Spleen (tissue), 11 donors: Measurements from ENCODE around the gene OTOP2. TPM values are rescaled to one million over a fixed set of nuclear protein-coding genes. Genes with fewer than 3 reads are reported as not detected.

Experiments
- DNase-seq: peaks from one replicate; pipeline ENCODE4 v3.0.0-alpha.2; 2020
- H3K27ac ChIP-seq, 8 donors: fragments of 200-600 bp; sonication (generic) in 7 of 8; 1 replicate in 4 of 8; 2 replicates in 4 of 8; pipeline versions ENCODE4 v1.5.0 to v1.8.0; 2016 to 2021; ENCODE audit warnings: inconsistent platforms in 4 of 8, mild to moderate bottlenecking in 4 of 8, moderate library complexity in 1 of 8
- H3K27me3 ChIP-seq, 7 donors: fragments of 200-600 bp; sonication (generic) in 6 of 7; replicated peaks in 1 of 7; 1 replicate in 4 of 7; 2 replicates in 3 of 7; pipeline versions ENCODE4 v1.5.0 to v1.8.0; 2016 to 2021; ENCODE audit warnings: inconsistent platforms in 3 of 7, mild to moderate bottlenecking in 1 of 7
- H3K36me3 ChIP-seq, 6 donors: fragments of 200-600 bp; sonication (generic) in 5 of 6; 1 replicate in 4 of 6; 2 replicates in 2 of 6; pipeline versions ENCODE4 v1.5.0 to v1.8.0; 2016 to 2021; ENCODE audit warnings: inconsistent platforms in 2 of 6
- H3K4me1 ChIP-seq, 6 donors: fragments of 200-600 bp; sonication (generic) in 5 of 6; 1 replicate in 3 of 6; 2 replicates in 3 of 6; pipeline versions ENCODE4 v1.5.0 to v1.8.0; 2016 to 2021; ENCODE audit warnings: inconsistent platforms in 3 of 6
- H3K4me3 ChIP-seq, 8 donors: fragments of 200-600 bp; sonication (generic) in 7 of 8; 1 replicate in 4 of 8; 2 replicates in 4 of 8; pipeline versions ENCODE4 v1.5.0 to v1.8.0; 2016 to 2021; ENCODE audit warnings: inconsistent platforms in 4 of 8, mild to moderate bottlenecking in 4 of 8, moderate library complexity in 2 of 8
- H3K9me3 ChIP-seq, 8 donors: fragments of 200-600 bp; sonication (generic) in 7 of 8; 1 replicate in 4 of 8; 2 replicates in 4 of 8; pipeline versions ENCODE4 v1.5.0 to v1.8.0; 2016 to 2021; ENCODE audit warnings: inconsistent platforms in 4 of 8
- POLR2A ChIP-seq, 3 donors: fragments of 450-650 bp; IDR thresholded peaks; one replicate each; pipeline ENCODE4 v1.5.1; 2017; ENCODE audit warnings: antibody characterized with exemption in 3 of 3, mild to moderate bottlenecking in 1 of 3
- POLR2AphosphoS5 ChIP-seq, 3 donors: sonication (generic); formaldehyde crosslinking; IDR thresholded peaks; one replicate each; pipeline ENCODE4 v1.5.1; 2017; ENCODE audit warnings: antibody characterized with exemption in 3 of 3
- WGBS, 5 donors: extraction: QIAGEN DNeasy Blood & Tissue Kit in 3 of 5; methylation state at CpG; one replicate each; pipeline versions ENCODE4 v1.1.5 to v1.1.7; 2013 to 2018; 5-methylcytosine and 5-hydroxymethylcytosine counted together
- intact Hi-C: fragments of 100-400 bp; cut with DNase I; formaldehyde crosslinking; loops from one replicate; pipeline ENCODE4 v1.15.0; 2023; ENCODE audit warnings: low total_unique reads
- polyA plus RNA-seq, 3 donors: library from polyadenylated mRNA; stranded (reverse); fragments of 200-250 nt; gene quantifications; one replicate each; pipeline ENCODE4 v1.2.1, GENCODE V29; 2013
- total RNA-seq, 7 donors: library from RNA; depleted of rRNA in 3 of 7; stranded (reverse); fragments of >200 nt in 3 of 7; fragmentation: NEBNext Ultra II Directional in 4 of 7; extraction: Animal tissue kit (Norgen Biotek cat#: 25700) in 4 of 7; gene quantifications; one replicate each; pipeline versions ENCODE4 v1.1.0 to v1.2.1, GENCODE V29; 2016 to 2021
- TF ChIP-seq, protein P1 (sequence below), 11 experiments: fragments of 200-600 bp in 7 of 11; fragments of 450-650 bp in 4 of 11; sonication (generic) in 4 of 11; IDR thresholded peaks in 8 of 11; conservative IDR thresholded peaks in 3 of 11; 1 replicate in 7 of 11; 2 replicates in 4 of 11; pipeline versions ENCODE4 v1.4.0 to v1.8.0; 2016 to 2021; ENCODE audit warnings: antibody characterized with exemption in 11 of 11, inconsistent platforms in 4 of 11, mild to moderate bottlenecking in 1 of 11
- donor health status: healthy with polysubstance abuse.
- donor health status: DM: no; HTN: no; CAD: no; lungs with moderate emphysema.
- donor health status: DM: no; HTN: no; CAD: no.
- donor health status: Bipolar disorder and iron deficiency.
- donor health status: healthy.
- donor health status: DM: no; HTN: no; CAD: no.
- donor health status: DM: yes; HTN: yes; CAD: no.

Gene OTOP2
- total and polyA plus RNA-seq, 10 donors = not detected

DNA sequence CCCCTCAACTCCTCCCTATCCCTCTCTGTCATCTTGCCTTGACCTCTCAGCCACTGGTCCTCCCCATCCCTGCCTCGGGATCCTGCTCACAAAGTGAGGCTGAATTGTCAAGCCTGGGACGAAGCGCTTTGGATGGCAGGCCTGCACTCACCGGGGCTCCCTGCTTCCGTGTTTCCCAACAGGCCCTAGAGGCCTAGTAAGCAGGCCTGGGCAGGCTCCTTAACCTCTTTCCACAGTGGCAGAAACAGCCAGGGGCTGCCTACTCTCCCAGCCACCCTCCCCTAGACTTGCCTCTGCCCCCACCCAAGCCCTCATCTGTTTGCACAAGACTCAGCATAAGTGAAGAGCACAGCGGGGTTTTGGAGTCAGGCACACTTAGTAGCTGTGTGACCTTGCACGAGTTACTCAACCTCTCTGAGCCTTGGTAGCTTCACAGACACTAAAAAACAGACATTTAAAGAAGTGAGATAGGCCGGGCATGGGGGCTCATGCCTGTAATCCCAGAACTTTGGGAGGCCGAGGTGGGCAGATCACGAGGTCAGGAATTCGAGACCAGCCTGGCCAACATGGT lies 25.6 kb upstream of the OTOP2 start:
- Histone ChIP-seq H3K36me3 (no peaks in the 10 kb centered on the region), H3K27me3 (peaks cover 0 to 60% (median 19%) of the 10 kb centered on the region in 7 donors), H3K27ac (no peak overlapping the region), H3K9me3 (no peaks in the 10 kb centered on the region), H3K4me1 (peaks cover 0 to 7% (median 5%) of the 10 kb centered on the region in 6 donors), H3K4me3 (no peak overlapping the region)
- DNase-seq = no peak
- 84 to 91% (median 87%) methylated on average over 11 of the region's 11 CpGs for WGBS, 5 donors
- intact Hi-C loops = no loop called here
- TF ChIP-seq, protein P1, sequence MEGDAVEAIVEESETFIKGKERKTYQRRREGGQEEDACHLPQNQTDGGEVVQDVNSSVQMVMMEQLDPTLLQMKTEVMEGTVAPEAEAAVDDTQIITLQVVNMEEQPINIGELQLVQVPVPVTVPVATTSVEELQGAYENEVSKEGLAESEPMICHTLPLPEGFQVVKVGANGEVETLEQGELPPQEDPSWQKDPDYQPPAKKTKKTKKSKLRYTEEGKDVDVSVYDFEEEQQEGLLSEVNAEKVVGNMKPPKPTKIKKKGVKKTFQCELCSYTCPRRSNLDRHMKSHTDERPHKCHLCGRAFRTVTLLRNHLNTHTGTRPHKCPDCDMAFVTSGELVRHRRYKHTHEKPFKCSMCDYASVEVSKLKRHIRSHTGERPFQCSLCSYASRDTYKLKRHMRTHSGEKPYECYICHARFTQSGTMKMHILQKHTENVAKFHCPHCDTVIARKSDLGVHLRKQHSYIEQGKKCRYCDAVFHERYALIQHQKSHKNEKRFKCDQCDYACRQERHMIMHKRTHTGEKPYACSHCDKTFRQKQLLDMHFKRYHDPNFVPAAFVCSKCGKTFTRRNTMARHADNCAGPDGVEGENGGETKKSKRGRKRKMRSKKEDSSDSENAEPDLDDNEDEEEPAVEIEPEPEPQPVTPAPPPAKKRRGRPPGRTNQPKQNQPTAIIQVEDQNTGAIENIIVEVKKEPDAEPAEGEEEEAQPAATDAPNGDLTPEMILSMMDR (IDR thresholded peaks at IDR 0.05 in 8 of 11, conservative IDR thresholded peaks at IDR 0.05 in 3 of 11) = no peak
- TF ChIP-seq POLR2A (IDR thresholded peaks at IDR 0.05) = no peak
- TF ChIP-seq POLR2AphosphoS5 (IDR thresholded peaks at IDR 0.05) = no peak

DNA sequence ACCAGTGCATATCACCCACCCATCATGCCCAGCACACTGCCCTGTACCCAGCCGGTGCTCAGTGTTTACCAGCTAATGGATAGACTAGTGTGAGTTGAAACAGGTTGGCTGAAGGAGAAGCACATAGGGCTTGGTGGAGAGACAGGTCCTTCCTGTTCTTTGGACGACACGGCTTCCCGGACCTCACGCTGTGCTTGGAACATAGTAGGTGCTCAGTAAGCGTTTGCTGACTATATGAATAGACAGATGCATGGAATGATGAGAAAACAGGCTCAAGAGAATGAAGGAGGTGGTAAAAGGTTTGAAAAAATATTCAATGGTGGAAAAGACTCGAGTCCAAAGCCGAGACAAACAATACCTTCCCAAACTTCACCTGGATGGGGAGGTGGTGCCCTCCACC lies 23.9 kb upstream of the OTOP2 start:
- 85 to 94% (median 86%) methylated on average over 8 of the region's 8 CpGs for WGBS, 5 donors
- intact Hi-C loops = no loop called here
- Histone ChIP-seq H3K27ac (no peak overlapping the region), H3K27me3 (peaks cover 0 to 60% (median 6%) of the 10 kb centered on the region in 7 donors), H3K4me3 (no peak overlapping the region), H3K36me3 (no peaks in the 10 kb centered on the region), H3K4me1 (no peaks in the 10 kb centered on the region), H3K9me3 (no peaks in the 10 kb centered on the region)
- no peak for DNase-seq
- TF ChIP-seq POLR2AphosphoS5 (IDR thresholded peaks at IDR 0.05) (no peak), POLR2A (IDR thresholded peaks at IDR 0.05) (no peak)
- TF ChIP-seq, protein P1 (IDR thresholded peaks at IDR 0.05 in 8 of 11, conservative IDR thresholded peaks at IDR 0.05 in 3 of 11) = no peak

DNA sequence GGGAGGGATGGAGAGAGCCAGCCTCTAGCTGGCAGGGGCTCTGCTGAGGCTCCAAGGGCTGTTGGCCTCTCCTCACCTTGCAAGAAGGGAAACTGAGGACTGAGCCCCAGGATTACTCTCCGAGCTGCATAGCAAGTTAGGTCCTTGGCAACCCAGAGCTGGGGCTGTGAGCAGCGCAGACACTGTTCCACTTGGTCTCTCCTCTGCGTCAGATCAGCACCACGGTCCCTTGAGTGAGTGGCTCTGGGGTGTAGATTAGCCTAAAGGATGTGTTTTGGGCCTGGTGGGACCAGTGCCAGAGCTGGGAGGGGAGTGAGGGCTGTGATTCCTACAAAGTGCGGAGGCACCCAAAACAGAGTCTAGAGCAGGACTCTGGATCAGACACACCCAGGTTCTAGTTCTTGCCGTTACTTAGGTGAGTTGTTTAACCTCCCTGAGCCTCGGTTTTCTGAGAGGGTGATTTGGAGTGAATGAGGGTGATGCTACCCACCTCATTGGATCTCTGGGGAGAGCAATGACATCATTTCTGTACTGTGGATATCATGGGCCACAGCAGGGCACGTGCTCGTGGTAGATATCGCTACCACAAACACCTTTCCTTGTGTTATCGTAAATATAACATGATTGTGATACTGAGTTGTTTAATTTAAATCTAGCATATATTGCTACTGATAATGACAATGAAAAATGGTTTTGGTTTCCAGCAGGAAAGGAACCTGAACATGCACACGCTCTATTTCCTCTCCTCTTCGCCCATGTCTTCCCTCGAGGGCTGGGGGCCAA lies 22.5 kb upstream of the OTOP2 start:
- intact Hi-C loops = no loop called here
- Histone ChIP-seq H3K4me3 (no peak overlapping the region), H3K27me3 (peaks cover 0 to 58% (median 6%) of the 10 kb centered on the region in 7 donors), H3K27ac (no peak overlapping the region), H3K36me3 (no peaks in the 10 kb centered on the region), H3K4me1 (no peaks in the 10 kb centered on the region), H3K9me3 (no peaks in the 10 kb centered on the region)
- TF ChIP-seq POLR2A (IDR thresholded peaks at IDR 0.05) (no peak), POLR2AphosphoS5 (IDR thresholded peaks at IDR 0.05) (no peak)
- TF ChIP-seq, protein P1 (IDR thresholded peaks at IDR 0.05 in 8 of 11, conservative IDR thresholded peaks at IDR 0.05 in 3 of 11) = no peak
- 40 to 54% (median 48%) methylated on average over 11 to 14 of the region's 14 CpGs for WGBS, 5 donors
- DNase-seq = no peak

DNA sequence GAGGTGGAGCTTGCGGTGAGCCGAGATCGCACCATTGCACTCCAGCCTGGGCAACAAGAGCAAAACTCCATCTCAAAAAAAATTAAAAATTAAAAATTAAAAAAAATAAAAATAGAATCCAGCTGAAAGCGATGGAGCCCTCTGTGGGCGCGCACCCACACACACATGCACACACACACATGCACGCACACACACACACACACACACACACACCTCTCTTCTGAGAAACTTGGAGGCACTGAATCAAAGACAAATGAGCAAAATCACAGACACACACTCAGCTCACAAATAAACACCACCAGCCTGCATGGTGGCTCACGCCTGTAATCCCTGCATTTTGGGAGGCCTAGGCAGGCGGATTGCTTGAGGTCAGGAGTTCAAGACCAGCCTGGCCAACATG lies 21.0 kb upstream of the OTOP2 start:
- no peak overlapping the region for H3K27ac ChIP-seq
- peaks cover 0 to 58% (median 6%) of the 10 kb centered on the region in 7 donors for H3K27me3 ChIP-seq
- no peaks in the 10 kb centered on the region for H3K9me3 ChIP-seq
- no peaks in the 10 kb centered on the region for H3K36me3 ChIP-seq
- intact Hi-C loops = no loop called here
- WGBS, 5 donors = 84 to 92% (median 86%) methylated on average over 9 of the region's 9 CpGs
- TF ChIP-seq POLR2A (IDR thresholded peaks at IDR 0.05) (no peak), POLR2AphosphoS5 (IDR thresholded peaks at IDR 0.05) (no peak)
- TF ChIP-seq, protein P1 (IDR thresholded peaks at IDR 0.05 in 8 of 11, conservative IDR thresholded peaks at IDR 0.05 in 3 of 11) = no peak
- DNase-seq = no peak
- H3K4me1 ChIP-seq = no peaks in the 10 kb centered on the region
- no peak overlapping the region for H3K4me3 ChIP-seq
